SHP77 (cell line): ENCODE measurements around the gene A2M.

Source experiments
- DNase-seq, 2 experiments: peaks; one replicate each; lab custom pipeline; 2025; lab: John Stamatoyannopoulos, UW

A2M gene

GRCh38 chr12:9120487-9121184, 4.9 kb upstream of the A2M start:
- no peak for DNase-seq

GRCh38 chr12:9118158-9118557, 2.4 kb upstream of the A2M start:
- DNase-seq = no peak

- no peak for DNase-seq
These were observed 773 bp downstream of the A2M start for GRCh38 chr12:9114946-9115345.

GRCh38 chr12:9113987-9114309, 1.8 kb downstream of the A2M start:
- DNase-seq = no peak

DNA sequence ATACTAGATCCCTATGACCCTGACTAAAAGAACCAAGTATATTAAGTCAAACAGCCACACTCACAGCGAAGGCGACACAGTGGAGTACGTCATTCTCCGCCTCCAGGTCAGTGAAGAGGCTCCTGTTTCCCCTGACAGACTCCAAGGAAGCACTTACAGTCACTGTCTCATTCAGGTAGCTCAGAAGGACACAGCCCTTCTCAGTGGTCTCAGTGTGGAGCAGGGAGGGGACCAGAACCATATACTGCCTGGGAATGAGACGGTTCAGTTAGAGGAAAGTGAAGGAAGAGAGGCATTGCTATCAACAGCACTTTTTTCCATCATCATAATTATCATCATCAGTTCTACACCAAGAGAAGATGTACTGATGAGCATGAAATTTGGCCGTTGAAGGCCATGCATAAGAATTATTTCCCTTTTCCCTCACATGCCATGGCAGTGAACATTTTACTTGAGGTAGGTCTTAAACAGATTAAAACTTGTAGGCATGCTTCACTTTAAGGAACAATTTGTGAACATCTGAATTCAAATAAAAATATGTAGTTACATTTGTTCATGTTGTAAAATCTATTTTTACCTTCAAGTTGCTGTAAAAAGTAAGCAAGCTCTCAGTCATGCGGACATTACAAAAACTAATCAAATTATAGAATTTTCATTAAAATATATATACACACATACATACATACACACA, 2.3 kb downstream of the A2M start:
- no peak for DNase-seq

GRCh38 chr12:9112076-9112853, 3.5 kb downstream of the A2M start:
- no peak for DNase-seq

DNA sequence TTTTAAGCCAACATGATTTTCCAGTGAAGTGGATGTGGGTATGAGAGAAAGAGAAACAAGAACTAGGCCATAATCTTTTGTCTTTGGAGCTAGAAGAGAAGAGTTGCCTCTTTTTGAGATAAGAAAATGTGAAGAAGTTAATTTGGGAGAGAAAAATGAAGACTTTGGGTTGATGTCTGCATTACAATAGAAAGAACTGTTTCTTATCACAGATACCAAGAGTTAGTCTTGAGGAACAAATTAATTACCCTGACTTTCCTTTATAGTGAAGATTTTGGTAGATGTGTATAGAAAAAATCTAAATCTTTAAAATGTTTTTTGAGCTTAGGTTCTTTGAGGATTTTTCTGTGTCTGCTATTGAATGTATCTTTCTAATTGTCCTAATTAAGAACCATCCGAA, 4.2 kb downstream of the A2M start:
- no peak for DNase-seq

DNA sequence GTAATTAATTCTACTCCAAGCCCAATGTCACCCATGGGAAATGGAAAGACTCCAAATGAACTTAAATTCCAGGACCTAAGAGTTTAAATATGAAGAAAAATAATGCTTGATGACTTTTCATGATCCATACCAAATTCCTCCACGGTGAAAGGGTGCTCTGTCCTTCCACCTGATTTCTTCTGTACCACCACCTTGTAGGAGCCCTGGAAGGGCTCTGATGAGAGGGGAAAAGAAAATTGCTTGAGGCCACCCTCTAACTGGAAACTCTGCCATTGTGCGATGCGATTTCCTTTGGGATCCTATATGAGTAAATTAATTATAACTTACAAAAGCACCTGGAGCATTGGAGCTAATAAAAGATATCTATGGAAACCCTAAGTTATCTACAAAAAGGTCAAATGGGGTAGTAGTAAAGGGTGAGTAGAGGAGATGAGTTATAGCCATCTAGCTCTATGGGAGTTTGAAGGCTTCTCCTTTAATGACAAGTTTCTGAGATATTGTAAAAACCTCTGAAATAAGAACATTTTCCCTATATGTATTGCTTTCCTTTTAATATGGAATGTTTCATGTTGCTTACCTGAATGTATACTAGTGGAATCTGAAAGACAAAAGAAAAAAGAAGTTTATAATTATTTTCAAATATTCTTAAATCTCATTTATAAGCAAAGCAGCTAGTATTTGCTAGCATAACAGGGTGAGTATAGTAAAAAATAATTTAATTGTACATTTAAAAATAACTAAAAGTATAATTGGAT, 5.8 kb downstream of the A2M start:
- no peak for DNase-seq

- DNase-seq = no peak
These were observed 6.6 kb downstream of the A2M start for GRCh38 chr12:9109213-9109522.

- no peak for DNase-seq
These were observed 7.1 kb downstream of the A2M start for GRCh38 chr12:9108504-9109212.

DNA sequence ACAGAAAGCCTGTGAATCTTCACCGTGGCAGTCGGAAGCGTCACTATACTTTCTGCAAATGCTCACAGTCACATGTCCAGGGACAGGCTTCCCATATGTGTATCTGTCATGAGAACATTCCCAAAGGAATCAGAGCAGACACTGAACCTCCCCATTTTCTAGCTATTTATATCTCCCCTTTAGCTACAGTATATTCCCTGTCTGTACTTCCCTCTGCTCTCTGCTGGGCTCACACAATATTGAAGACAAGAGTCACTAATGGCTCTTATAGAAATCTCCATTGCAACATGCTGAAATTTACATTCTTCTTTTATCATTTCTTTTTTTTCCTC, 8.2 kb downstream of the A2M start:
- no peak for DNase-seq

- DNase-seq = no peak
These were observed 8.8 kb downstream of the A2M start for GRCh38 chr12:9106610-9107541.

GRCh38 chr12:9106067-9106466, 9.7 kb downstream of the A2M start:
- no peak for DNase-seq

DNA sequence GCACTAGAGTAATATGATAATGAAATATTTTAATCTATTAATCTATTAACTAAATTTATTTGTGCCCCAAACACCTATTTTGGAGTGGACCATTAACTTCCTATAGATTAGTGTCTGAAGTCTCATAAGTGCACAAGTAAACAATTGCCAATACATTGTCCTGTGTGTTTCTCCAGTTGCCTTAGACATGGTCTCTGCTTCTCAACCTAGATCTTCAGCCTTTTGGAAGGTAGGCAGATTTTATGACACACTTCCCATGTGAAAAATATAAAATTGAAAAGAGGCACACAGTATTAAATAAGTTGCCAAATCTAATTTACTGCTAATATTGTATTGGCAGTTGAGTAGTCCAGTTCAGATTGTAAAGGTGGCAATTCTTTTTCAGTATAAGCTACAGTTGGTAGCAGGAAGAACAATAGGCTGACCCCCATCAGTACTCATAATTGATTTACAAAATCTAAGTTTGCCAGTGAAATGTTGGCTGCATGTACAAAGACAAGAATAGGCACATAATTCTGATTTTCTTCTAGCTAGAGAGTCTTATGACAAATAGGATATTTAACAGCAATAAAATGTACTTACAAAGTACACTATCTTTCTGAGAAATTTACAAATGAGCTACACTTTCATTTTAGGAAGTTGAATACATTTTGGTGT, 10.8 kb downstream of the A2M start:
- no peak for DNase-seq

- DNase-seq = no peak
These were observed 11.6 kb downstream of the A2M start for GRCh38 chr12:9104087-9104486.

GRCh38 chr12:9103050-9103849, 12.5 kb downstream of the A2M start:
- DNase-seq = no peak

GRCh38 chr12:9101018-9101687, 14.6 kb downstream of the A2M start:
- DNase-seq = no peak

DNA sequence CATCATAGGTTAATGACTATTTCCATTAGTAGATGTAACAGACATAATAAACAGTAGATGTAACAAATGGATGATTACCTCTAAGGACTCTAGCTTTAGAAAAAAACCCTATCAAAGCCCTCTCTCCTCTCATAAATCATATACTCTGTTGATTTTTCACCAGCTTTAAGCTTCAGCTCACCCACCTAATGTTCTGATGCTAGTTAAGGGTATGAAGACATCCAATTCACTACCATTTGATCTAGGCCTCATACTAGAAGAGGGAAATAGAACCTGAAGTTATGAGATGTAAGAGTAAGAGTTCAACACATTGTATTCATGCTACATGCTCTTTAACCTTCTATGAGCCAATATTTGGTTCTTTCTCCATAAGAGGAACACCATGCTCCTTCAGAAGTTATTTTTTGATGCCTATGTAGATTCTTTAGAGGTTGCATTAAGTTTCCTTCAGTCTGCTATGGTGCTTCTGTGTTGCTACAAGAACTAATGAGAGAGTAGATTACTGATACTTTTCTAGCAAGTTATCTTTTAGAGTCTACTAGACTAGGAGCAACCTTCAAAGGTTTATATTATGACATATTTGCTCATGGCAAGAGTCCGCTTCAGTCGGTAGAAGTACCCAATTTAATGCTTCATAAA, 16.0 kb downstream of the A2M start:
- DNase-seq = no peak
